Islet precursor cell (in vitro differentiated cells): ENCODE measurements around the gene DOCK4.

Source experiments
- DNase-seq: peaks from one replicate; pipeline ENCODE4 v3.0.0-alpha.2; 2018

The DOCK4 gene

DNA sequence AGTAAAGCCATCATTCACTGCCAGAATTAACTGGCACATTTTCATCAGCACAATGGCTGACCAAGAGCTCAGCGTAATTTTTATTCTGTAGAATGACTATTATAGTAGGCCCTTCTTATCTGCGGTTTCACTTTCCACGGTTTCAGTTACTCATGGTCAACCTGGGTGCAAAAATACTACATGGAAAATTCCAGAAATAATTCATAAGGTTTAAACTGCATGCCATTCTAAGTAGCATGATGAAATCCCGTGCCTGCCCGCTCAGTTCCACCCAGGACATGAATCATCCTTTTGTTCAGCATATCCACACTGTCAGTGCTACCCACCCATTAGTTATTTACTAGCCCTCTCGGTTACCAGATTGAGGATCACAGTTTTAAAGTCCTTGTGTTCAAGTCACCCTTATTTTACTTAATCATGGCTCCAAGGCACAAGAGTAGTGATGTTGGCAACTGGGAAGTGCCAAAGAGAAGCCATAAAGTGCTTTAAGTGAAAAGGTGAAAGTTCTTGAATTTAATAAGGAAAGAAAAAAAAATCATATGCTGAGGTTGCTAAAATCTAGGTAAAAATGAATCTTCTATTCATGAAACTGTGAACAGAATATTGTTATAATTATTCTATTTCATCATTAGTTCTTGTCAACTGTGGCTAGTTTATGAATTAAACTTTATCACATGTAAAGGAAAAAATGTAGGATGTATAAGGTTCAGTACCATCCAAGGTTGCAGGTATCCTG lies 204.9 kb downstream of the DOCK4 start:
- no peak for DNase-seq

DNA sequence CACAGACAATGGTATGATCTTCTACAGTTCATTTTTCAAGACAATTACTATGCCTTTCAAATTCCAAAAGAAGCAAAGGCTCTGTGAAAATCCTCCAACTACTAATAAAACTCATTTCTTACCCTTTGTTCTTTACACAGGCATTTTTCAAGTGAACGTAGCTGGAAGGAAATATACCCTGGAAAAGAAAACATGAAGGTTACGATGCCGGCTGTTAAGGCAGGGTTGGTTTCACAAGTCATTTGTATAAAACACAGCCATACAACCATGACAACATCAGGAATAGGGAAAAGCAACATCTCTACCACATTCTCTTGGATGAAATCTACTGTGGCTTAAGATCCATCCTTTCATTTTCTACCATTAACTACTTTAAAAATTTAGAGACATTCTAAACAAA lies 207.9 kb downstream of the DOCK4 start:
- no peak for DNase-seq

DNA sequence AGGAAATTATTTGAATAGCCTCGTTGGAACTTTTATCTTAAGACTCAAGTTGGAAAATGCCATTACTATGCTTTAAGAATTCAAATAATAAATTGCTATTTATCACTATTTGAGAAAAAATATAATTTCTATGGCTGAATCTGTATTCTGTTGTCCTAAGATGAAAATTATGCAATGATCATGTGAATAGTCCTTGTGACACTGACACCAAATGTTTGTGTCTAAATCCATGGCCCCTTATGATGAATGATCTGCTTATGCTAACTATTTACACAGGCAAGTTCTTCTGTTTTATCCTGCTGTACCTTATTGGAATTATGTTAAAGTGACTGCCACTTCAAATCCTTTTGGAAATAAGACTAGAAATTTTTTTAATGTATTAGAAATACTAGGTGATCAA lies 208.7 kb downstream of the DOCK4 start:
- no peak for DNase-seq

- no peak for DNase-seq
Observed at GRCh38 chr7:111992601-111993000, 213.6 kb downstream of the DOCK4 start.

GRCh38 chr7:111990643-111991042 lies 215.6 kb downstream of the DOCK4 start:
- no peak for DNase-seq

GRCh38 chr7:111987886-111988285 lies 218.3 kb downstream of the DOCK4 start:
- no peak for DNase-seq

- DNase-seq, result no peak
Observed at GRCh38 chr7:111987115-111987826, 218.9 kb downstream of the DOCK4 start.

DNA sequence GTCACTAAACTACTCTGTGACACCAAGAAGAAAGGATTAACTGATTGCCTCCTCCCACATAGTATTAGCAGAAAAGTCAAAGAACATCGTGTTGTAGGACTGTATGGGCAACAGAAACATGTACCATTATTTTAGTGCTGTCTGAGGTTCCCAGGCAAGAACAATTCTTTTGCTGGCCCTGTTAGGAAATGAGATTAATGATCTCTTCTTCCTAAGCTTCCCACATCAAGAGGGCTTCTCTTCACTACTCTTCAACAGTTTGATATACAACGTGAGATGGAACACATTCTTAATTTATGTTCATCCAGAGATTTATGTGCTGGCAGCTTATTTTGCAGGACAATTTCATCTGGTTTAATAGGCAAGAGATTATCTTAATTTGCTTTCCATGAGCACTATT lies 219.6 kb downstream of the DOCK4 start:
- DNase-seq, result no peak

DNA sequence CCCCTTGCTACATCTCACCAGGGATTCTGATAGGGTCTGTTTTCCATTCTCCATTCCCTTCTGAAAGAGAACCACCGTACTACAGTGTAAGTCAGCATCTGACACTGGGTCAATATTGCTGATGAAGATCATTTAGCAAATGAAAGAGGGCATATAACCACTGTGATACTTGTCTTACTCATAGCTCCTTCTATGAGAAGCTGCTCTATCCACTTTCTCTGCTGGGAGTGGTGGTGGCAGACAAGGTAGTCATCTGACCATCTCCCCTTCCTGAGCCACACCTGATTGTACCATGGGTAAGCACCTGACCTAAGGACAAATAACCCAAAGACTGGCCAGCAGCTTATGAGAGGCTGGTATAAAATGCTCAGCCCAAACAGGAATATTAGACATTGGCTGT lies 220.4 kb downstream of the DOCK4 start:
- DNase-seq, result no peak

GRCh38 chr7:111982804-111983203 lies 223.4 kb downstream of the DOCK4 start:
- no peak for DNase-seq

- DNase-seq, result no peak
Observed at GRCh38 chr7:111982133-111982532, 224.1 kb downstream of the DOCK4 start.

DNA sequence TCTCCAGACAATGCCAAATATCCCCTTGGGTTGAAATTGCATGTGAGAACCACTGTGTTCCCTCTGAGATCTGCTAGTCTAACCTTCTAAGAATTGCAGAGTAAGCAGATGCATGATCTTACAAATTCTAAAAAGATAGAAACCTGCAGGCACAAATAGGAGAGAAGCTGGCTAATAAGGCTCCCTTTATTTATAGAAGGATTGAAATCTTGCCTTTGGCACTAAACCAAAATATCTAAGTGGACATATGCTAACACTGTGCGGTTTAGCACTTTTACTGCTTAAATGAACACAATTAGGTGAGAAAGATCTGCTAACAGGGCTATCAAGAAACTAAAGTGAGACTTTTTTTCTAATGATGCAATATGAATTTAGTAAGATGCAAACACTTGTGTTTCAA lies 225.5 kb downstream of the DOCK4 start:
- no peak for DNase-seq

DNA sequence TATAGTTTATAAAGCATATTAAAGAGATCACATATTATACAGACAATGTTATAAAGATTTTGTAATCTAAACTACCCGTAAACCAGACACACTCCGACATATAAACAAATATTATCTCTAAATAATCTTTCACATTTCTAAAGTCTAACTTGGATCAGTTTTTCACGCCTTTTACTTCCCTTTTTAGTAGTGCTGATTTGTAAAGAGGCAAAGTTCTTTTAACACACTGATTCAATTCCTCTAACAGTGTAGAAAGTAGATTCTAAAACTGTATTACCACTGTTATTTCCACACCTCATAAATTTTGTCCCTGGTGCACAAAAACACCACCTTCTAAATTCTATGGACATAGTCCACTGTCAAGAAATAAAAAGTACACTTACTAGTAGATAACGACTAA lies 230.9 kb downstream of the DOCK4 start:
- no peak for DNase-seq

- DNase-seq, result no peak
Observed at GRCh38 chr7:111960984-111961383, 245.2 kb downstream of the DOCK4 start.

DNA sequence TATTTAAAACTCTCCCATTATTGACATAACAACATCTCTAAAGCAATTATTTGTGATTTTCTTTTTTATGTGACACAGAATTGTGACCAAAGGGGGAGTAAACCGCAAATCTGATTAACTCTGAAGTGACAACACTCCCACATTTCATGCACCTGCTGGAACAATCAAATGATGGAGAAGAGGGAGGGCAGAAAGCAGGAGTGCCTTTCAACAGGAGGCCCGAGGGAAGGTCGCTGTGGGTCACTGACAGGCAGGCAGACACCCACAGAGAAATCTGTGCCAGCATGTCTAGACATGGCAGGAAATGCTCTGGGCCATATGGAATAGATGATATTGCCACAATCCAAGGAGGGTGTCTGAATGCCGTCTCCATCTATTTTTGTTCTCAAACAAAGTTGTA lies 247.3 kb downstream of the DOCK4 start:
- DNase-seq, result peak; percentile 56

- no peak for DNase-seq
Observed at GRCh38 chr7:111958431-111958830, 247.8 kb downstream of the DOCK4 start.

GRCh38 chr7:111955616-111956015 lies 250.6 kb downstream of the DOCK4 start:
- no peak for DNase-seq

GRCh38 chr7:111954474-111955381 lies 251.5 kb downstream of the DOCK4 start:
- DNase-seq, result peak; percentile 60

DNA sequence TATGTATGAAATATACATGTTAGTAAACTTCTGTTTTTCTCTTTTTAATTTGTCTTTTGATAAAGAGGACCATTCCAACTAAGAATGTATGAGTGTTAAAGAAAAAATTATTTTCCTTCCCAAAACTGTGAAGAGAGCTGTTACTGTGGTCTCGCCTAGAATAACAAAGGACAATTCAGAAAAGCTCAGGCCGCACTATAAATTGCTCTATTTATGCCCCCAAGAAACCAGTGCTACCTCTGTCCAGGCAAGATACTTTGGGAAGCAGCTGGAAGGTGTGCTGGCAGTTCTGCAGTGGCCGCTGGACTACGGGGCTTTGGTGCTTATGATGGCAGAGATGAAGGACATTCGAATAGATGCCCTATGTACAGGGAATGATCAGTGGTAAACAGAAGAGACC lies 252.1 kb downstream of the DOCK4 start:
- no peak for DNase-seq

GRCh38 chr7:111953611-111954010 lies 252.6 kb downstream of the DOCK4 start:
- DNase-seq, result peak; percentile 58

DNA sequence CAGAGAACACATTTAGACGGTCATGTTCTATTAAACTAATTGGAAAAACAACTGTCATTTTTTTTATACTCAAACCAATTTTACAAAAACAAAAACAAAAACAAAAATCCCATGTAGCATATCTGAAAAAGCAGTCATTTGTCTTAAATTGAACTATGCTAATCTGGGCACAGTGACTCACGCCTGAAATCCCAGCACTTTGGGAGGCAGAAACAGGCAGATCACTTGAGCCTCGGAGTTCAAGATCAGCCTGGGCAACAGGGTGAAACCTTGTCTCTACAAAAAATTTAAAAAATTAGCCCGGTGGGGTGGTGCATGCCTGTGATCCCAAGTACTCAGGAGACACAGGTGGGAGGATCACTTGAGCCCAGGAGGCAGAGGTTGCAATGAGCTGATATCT lies 253.4 kb downstream of the DOCK4 start:
- DNase-seq, result no peak

DNA sequence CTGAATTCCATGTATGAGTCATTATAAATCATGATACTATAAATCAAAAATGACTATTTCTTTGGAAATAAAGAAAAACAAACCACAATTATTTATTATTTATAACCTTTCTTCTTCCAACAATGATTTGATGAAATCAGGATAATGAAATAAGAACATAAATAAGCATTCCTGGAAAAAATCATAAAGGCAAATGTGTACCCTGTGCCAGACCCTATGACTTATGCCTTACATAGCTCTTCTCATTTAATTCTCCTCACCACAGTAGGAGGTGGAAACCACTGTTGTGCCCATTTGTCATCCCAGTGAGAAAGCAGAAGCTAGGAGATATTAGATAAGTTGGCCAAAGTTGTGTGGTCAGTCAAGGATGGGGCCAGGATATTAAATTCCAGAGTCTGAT lies 255.1 kb downstream of the DOCK4 start:
- DNase-seq, result no peak

GRCh38 chr7:111942450-111943081 lies 263.6 kb downstream of the DOCK4 start:
- DNase-seq, result peak; percentile 68
